ENCODE measurements around the gene DAP.

DNA sequence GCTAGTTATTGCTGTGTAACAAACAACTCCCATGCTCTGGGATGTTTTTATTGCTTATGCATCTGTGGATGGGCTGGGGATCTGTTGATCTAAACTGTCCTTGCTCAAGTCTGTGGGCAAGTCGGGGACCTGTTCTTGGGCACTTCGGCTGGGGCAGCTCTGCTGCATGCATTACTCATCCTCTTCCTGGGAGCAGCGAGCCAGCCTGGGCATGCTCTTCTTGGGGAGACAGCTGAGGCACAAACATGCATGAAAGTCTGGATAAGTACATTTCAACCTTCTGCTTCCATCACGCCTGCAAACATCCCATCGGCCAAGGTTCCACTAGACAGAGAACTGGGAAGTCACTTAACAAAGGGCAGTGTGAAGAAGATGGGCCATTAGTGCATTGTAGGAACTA is 130.9 kb downstream of the DAP start:
- TF ChIP-seq, protein P1, sequence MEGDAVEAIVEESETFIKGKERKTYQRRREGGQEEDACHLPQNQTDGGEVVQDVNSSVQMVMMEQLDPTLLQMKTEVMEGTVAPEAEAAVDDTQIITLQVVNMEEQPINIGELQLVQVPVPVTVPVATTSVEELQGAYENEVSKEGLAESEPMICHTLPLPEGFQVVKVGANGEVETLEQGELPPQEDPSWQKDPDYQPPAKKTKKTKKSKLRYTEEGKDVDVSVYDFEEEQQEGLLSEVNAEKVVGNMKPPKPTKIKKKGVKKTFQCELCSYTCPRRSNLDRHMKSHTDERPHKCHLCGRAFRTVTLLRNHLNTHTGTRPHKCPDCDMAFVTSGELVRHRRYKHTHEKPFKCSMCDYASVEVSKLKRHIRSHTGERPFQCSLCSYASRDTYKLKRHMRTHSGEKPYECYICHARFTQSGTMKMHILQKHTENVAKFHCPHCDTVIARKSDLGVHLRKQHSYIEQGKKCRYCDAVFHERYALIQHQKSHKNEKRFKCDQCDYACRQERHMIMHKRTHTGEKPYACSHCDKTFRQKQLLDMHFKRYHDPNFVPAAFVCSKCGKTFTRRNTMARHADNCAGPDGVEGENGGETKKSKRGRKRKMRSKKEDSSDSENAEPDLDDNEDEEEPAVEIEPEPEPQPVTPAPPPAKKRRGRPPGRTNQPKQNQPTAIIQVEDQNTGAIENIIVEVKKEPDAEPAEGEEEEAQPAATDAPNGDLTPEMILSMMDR (IDR thresholded peaks at IDR 0.05): no peak
- TF ChIP-seq POLR2A (IDR thresholded peaks at IDR 0.05): no peak
- TF ChIP-seq EP300 (IDR thresholded peaks at IDR 0.05): no peak
- no peak for TF ChIP-seq POLR2AphosphoS5 (IDR thresholded peaks at IDR 0.05)
